Trophoblast cell (in vitro differentiated cells and primary cell): Measurements from ENCODE around the gene FCN1.

Experiments
- DNase-seq, 2 donors: peaks; one replicate each; pipeline ENCODE4 v3.0.0-alpha.2; 2016
- H2AFZ ChIP-seq: 2 replicates; pipeline ENCODE4 v1.6.1; 2013; ENCODE audit warnings: low read length, moderate library complexity, mild to moderate bottlenecking; ENCODE audit not compliant: insufficient read depth, poor library complexity
- H2AK5ac ChIP-seq: 2 replicates; pipeline ENCODE4 v1.6.1; 2013; ENCODE audit warnings: mild to moderate bottlenecking, low read length
- H2BK120ac ChIP-seq: 2 replicates; pipeline ENCODE4 v1.6.1; 2013; ENCODE audit warnings: low read length, mild to moderate bottlenecking, moderate library complexity; ENCODE audit not compliant: insufficient read depth, poor library complexity
- H2BK12ac ChIP-seq: 2 replicates; pipeline ENCODE4 v1.6.1; 2013; ENCODE audit warnings: mild to moderate bottlenecking, low read length, moderate library complexity
- H2BK5ac ChIP-seq: 2 replicates; pipeline ENCODE4 v1.6.1; 2013; ENCODE audit warnings: low read length, low read depth, moderate library complexity, mild to moderate bottlenecking; ENCODE audit not compliant: poor library complexity
- H3K14ac ChIP-seq: 2 replicates; pipeline ENCODE4 v1.6.1; 2013; ENCODE audit warnings: mild to moderate bottlenecking, low read length
- H3K18ac ChIP-seq: 2 replicates; pipeline ENCODE4 v1.6.1; 2013; ENCODE audit warnings: mild to moderate bottlenecking, low read length
- H3K23ac ChIP-seq: 2 replicates; pipeline ENCODE4 v1.6.1; 2013; ENCODE audit warnings: low read length
- H3K27ac ChIP-seq: 2 replicates; pipeline ENCODE4 v1.5.1; 2013; ENCODE audit warnings: low read depth, mild to moderate bottlenecking, inconsistent platforms, low read length, moderate library complexity
- H3K27me3 ChIP-seq: 2 replicates; pipeline ENCODE4 v1.6.1; 2013; ENCODE audit warnings: inconsistent platforms, mild to moderate bottlenecking, low read length, moderate library complexity; ENCODE audit not compliant: insufficient read depth
- H3K36me3 ChIP-seq, 2 experiments: 1 replicate in 1 of 2; 2 replicates in 1 of 2; pipeline ENCODE4 v1.6.1; 2013; ENCODE audit warnings: low read length in 2 of 2, mild to moderate bottlenecking in 2 of 2, moderate library complexity in 1 of 2; ENCODE audit not compliant: insufficient read depth in 2 of 2, control insufficient read depth in 1 of 2
- H3K4ac ChIP-seq: 2 replicates; pipeline ENCODE4 v1.6.1; 2013; ENCODE audit warnings: low read depth, mild to moderate bottlenecking, low read length, moderate library complexity
- H3K4me1 ChIP-seq, 2 experiments: 1 replicate in 1 of 2; 2 replicates in 1 of 2; pipeline ENCODE4 v1.6.1; 2013; ENCODE audit warnings: low read length in 2 of 2, mild to moderate bottlenecking in 2 of 2, moderate library complexity in 1 of 2; ENCODE audit not compliant: insufficient read depth in 2 of 2, control insufficient read depth in 1 of 2
- H3K4me2 ChIP-seq: 2 replicates; pipeline ENCODE4 v1.6.1; 2013; ENCODE audit warnings: inconsistent platforms, mild to moderate bottlenecking, low read length, moderate library complexity
- H3K4me3 ChIP-seq: 2 replicates; pipeline ENCODE4 v1.5.1; 2013; ENCODE audit warnings: mild to moderate bottlenecking, low read depth, low read length, inconsistent platforms
- H3K79me1 ChIP-seq: one replicate; pipeline ENCODE4 v1.6.1; 2013; ENCODE audit warnings: low read length
- H3K79me2 ChIP-seq: 2 replicates; pipeline ENCODE4 v1.6.1; 2013; ENCODE audit warnings: low read length, mild to moderate bottlenecking; ENCODE audit not compliant: control insufficient read depth, insufficient read depth, poor library complexity
- H3K9ac ChIP-seq: 2 replicates; pipeline ENCODE4 v1.6.1; 2013; ENCODE audit warnings: mild to moderate bottlenecking, low read length
- H3K9me3 ChIP-seq: 2 replicates; pipeline ENCODE4 v1.6.1; 2013; ENCODE audit warnings: low read depth, mild to moderate bottlenecking, control low read depth, inconsistent platforms, low read length; ENCODE audit not compliant: insufficient read depth
- H4K12ac ChIP-seq: 2 replicates; pipeline ENCODE4 v1.6.1; 2013; ENCODE audit warnings: low read depth, mild to moderate bottlenecking, low read length, moderate library complexity
- H4K8ac ChIP-seq: 2 replicates; pipeline ENCODE4 v1.6.1; 2013; ENCODE audit warnings: low read depth, mild to moderate bottlenecking, low read length, moderate library complexity
- H4K91ac ChIP-seq: one replicate; pipeline ENCODE4 v1.6.1; 2013; ENCODE audit warnings: low read depth, mild to moderate bottlenecking, low read length, moderate library complexity
- WGBS: extraction: QIAGEN DNeasy Blood & Tissue Kit; methylation state at CpG from one replicate; pipeline ENCODE4 v1.1.7; 2013; ENCODE audit warnings: missing lambda C conversion rate; ENCODE audit not compliant: insufficient read length, insufficient coverage; ENCODE audit errors: extremely low coverage; 5-methylcytosine and 5-hydroxymethylcytosine counted together

The FCN1 gene

GRCh38 chr9:134889386-134890154 lies 28.1 kb downstream of the FCN1 start:
- Histone ChIP-seq H3K27ac (no peak overlapping the region), H3K4ac (no peak overlapping the region)

DNA sequence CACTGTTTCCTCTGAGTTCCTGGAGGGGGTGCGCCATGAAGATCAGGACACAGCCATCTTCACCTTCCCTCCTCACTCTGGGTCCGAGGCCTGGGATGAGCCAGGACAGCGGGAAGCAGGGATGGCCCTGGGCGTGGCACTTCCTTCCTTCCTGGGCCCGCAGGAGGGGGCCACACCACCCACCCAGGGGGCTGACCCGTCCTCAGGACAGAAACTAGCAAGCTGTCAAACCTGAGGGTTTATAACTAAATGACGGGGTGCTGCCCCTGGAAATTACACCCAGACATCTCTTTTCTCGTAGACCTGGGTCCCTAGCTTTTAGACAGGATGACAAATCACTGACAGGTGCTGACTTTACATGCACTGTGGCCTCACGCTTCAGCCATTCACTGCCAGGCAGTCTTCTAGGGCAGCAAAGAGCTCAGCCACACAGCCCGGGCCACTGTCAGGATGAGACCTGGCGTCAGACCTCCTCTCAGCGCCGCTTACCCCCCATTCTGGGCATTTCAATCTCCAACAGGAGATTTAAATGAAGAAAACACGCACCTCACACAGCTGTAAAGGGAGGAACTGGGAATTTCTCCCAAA lies 29.0 kb downstream of the FCN1 start:
- Histone ChIP-seq H3K14ac (no peak overlapping the region), H2BK120ac (no peak overlapping the region), H3K79me1 (no peaks in the 10 kb centered on the region), H2AFZ (no peak overlapping the region), H3K27me3 (no peaks in the 10 kb centered on the region), H3K4me2 (no peak overlapping the region), H2AK5ac (no peak overlapping the region), H2BK12ac (no peak overlapping the region), H4K8ac (no peak overlapping the region), H3K18ac (no peak overlapping the region), H4K91ac (no peak overlapping the region), H4K12ac (no peak overlapping the region), H3K4me3 (peak overlapping the region; percentile 37), H3K23ac (no peak overlapping the region), H3K9ac (no peak overlapping the region), H3K36me3 (no peaks in the 10 kb centered on the region), H3K79me2 (no peaks in the 10 kb centered on the region), H3K9me3 (peaks cover 1% of the 10 kb centered on the region), H3K27ac (no peak overlapping the region), H3K4ac (no peak overlapping the region), H3K4me1 (no peaks in the 10 kb centered on the region), H2BK5ac (no peak overlapping the region)
- no peak for DNase-seq
- no CpG with 5 or more reads among the region's 14 CpGs for WGBS

More at GRCh38 chr9:134889386-134890154, 28.1 kb downstream of the FCN1 start:
- Histone ChIP-seq H3K79me1 (no peaks in the 10 kb centered on the region), H3K23ac (no peak overlapping the region), H4K91ac (no peak overlapping the region), H3K4me3 (no peak overlapping the region), H3K18ac (no peak overlapping the region), H4K12ac (no peak overlapping the region), H2BK12ac (no peak overlapping the region), H3K9ac (no peak overlapping the region), H3K27me3 (no peaks in the 10 kb centered on the region), H4K8ac (no peak overlapping the region), H3K4me2 (no peak overlapping the region), H3K4me1 (no peaks in the 10 kb centered on the region), H3K36me3 (no peaks in the 10 kb centered on the region), H3K9me3 (peaks cover 7% of the 10 kb centered on the region), H3K79me2 (no peaks in the 10 kb centered on the region), H2AK5ac (no peak overlapping the region), H2BK120ac (no peak overlapping the region), H3K14ac (no peak overlapping the region), H2AFZ (no peak overlapping the region), H2BK5ac (no peak overlapping the region)
- WGBS, result no CpG with 5 or more reads among the region's 10 CpGs
- no peak for DNase-seq

- no CpG with 5 or more reads among the region's 27 CpGs for WGBS
- Histone ChIP-seq H4K8ac (no peak overlapping the region), H3K14ac (no peak overlapping the region), H2BK120ac (no peak overlapping the region), H3K9me3 (peaks cover 1% of the 10 kb centered on the region), H3K27me3 (no peaks in the 10 kb centered on the region), H3K23ac (no peak overlapping the region), H3K9ac (no peak overlapping the region), H2BK12ac (no peak overlapping the region), H3K4me1 (no peaks in the 10 kb centered on the region), H3K79me2 (no peaks in the 10 kb centered on the region), H2AK5ac (no peak overlapping the region), H3K4me2 (no peak overlapping the region), H2AFZ (no peak overlapping the region), H3K18ac (no peak overlapping the region), H2BK5ac (no peak overlapping the region), H3K36me3 (no peaks in the 10 kb centered on the region), H3K4me3 (no peak overlapping the region), H3K79me1 (no peaks in the 10 kb centered on the region), H3K4ac (no peak overlapping the region), H3K27ac (no peak overlapping the region), H4K12ac (no peak overlapping the region), H4K91ac (no peak overlapping the region)
- DNase-seq, result no peak
Measured at GRCh38 chr9:134887686-134888602, 29.8 kb downstream of the FCN1 start.

- Histone ChIP-seq H3K18ac (no peak overlapping the region), H2AK5ac (no peak overlapping the region), H2BK120ac (no peak overlapping the region), H3K9me3 (peaks cover 1% of the 10 kb centered on the region), H3K4me3 (no peak overlapping the region), H3K4ac (no peak overlapping the region), H2AFZ (no peak overlapping the region), H3K79me2 (no peaks in the 10 kb centered on the region), H4K8ac (no peak overlapping the region), H3K27ac (no peak overlapping the region), H4K91ac (no peak overlapping the region), H3K14ac (no peak overlapping the region), H3K23ac (no peak overlapping the region), H3K36me3 (no peaks in the 10 kb centered on the region), H3K27me3 (no peaks in the 10 kb centered on the region), H3K79me1 (no peaks in the 10 kb centered on the region), H3K4me2 (no peak overlapping the region), H3K4me1 (no peaks in the 10 kb centered on the region), H3K9ac (no peak overlapping the region), H4K12ac (no peak overlapping the region), H2BK5ac (no peak overlapping the region), H2BK12ac (no peak overlapping the region)
- no CpG with 5 or more reads among the region's 10 CpGs for WGBS
- DNase-seq, result no peak
Measured at GRCh38 chr9:134887219-134887618, 30.5 kb downstream of the FCN1 start.
